Prostate gland (tissue), 2 donors: ENCODE results near the gene KRT86.

ENCODE experiments used
- CTCF ChIP-seq, 4 experiments: fragments of 200-600 bp in 2 of 4; fragments of 450-650 bp in 2 of 4; sonication (generic) in 2 of 4; IDR thresholded peaks; 1 replicate in 3 of 4; 2 replicates in 1 of 4; pipeline ENCODE4 v1.5.1; 2016 to 2019; ENCODE audit warnings: antibody characterized with exemption in 4 of 4, mild to moderate bottlenecking in 2 of 4, moderate library complexity in 2 of 4
- POLR2A ChIP-seq: fragments of 450-650 bp; IDR thresholded peaks from one replicate; pipeline ENCODE4 v1.6.1; 2016; ENCODE audit warnings: antibody characterized with exemption, mild to moderate bottlenecking
- POLR2AphosphoS5 ChIP-seq: sonication (generic); formaldehyde crosslinking; IDR thresholded peaks from one replicate; pipeline ENCODE4 v1.6.1; 2017; ENCODE audit warnings: antibody characterized with exemption

GRCh38 chr12:52346593-52346992 lies 72.1 kb downstream of the KRT86 start:
- TF ChIP-seq CTCF (IDR thresholded peaks at IDR 0.05) (no peak), POLR2AphosphoS5 (peak; percentile 36), POLR2A (no peak)
